ENCODE measurements around the gene NUF2.
A peak's percentile ranks its signal among the peaks of the same experiment; 100 is the strongest.
"Not testable (repeated sequence)": the region's sequence is repeated elsewhere in the genome, so short reads cannot be mapped to it uniquely, and the experiment has no call there.

NUF2 gene

DNA sequence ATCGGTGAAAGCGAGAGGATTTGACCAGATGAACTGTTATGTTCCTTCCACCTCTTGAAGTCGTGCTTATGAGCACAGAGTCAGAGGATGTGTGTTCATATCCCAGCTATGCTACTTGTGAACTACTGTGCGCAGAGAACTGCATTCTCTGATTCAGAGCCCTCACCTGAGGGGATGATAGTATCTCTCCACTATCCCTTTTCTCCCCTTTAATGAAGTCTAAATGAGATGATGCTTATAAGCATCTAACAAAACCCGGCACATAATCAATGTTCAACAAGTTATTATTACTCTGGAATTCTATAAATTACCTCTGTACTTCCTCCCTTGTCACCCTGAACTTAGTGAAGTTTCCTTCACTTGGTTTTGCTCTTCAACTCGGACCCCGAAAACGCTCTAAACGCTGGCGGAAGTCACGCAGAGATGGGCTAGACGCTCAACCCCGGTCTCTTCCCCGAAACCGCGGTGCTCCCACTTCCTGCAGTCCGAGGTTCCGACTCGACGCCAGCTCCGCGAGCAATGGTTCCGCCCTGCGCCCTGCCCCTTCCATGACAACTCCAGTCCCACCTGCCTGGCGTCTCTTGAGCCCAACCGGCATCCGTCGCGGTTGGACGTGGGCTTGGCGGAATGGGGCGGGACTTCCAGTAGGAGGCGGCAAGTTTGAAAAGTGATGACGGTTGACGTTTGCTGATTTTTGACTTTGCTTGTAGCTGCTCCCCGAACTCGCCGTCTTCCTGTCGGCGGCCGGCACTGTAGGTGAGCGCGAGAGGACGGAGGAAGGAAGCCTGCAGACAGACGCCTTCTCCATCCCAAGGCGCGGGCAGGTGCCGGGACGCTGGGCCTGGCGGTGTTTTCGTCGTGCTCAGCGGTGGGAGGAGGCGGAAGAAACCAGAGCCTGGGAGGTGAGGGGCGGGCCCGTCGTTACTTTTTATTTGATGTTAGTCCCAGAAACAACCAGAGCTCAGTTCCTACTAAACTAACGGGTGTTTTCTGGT lies at the start of gene NUF2:
TSS of gene NUF2 (plus strand) at position 644 of the 995 bp plus-strand sequence. CDS start 4,098 bp downstream, outside the sequence.
- no peak for TF ChIP-seq CTCF (IDR thresholded peaks at IDR 0.05; ENCODE audit: insufficient read depth, low read depth, low read length, missing control alignments)
- H3K4me3 ChIP-seq (ENCODE audit: low read depth, low read length): peak within 1 kb of the TSS; percentile 94
- DNase-seq (ENCODE audit: low read depth): peak; percentile 100

DNA sequence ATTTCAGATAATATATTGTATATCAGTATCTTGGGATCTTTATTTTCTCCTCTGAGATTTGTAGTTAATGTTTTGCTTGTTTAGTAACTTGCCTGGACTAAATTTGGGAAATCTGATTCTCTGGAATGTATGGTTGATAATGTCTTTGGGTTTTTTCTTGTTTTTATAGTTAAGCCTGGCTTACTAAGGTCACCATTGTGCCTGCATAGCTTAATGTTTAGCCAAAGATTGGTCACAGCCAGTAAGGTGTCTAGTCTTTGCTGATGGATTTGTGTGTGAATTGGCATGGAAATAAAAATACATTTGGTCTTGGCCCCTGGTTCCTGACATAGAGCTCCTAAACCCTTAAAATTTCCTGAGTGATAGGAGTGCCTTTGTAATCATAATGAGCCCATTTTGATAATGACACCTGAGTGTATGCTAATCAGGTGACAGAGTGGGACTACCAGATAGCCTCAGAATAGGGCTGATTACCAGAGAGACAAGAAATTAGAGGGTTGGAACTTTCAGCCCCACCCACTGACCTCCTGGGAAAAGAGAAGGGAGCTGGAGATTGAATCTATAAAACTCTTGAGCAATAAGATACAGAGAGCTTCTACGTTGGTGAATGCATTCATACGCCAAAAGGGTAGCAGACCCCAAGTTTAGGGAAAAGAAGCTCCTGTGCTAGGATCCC lies 47.9 kb upstream of the NUF2 start:
- TF ChIP-seq CTCF (IDR thresholded peaks at IDR 0.05; ENCODE audit: insufficient read depth, low read depth, low read length, missing control alignments): no peak
- no peak overlapping the region for H3K4me3 ChIP-seq (ENCODE audit: low read depth, low read length)
- no peak for DNase-seq (ENCODE audit: low read depth)

DNA sequence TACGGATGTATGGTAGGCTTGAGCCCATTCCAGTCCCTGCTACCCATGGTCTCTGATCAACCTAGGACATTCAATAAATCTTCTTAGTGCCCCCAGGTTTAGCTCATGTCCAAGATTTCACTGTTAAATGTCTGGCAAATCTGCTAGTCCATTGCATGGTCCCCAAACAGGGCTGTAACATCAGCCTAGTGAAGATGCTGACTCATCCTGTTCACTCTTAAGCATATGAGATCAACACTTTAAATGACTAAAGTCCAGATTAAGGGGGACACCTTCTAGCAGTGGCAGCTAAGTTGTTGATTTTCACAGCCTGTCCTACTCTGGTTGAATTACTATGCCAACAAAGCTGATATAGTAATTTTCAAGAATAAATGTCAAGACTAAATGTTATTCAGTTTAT lies 46.5 kb upstream of the NUF2 start:
- no peak for TF ChIP-seq CTCF (IDR thresholded peaks at IDR 0.05; ENCODE audit: insufficient read depth, low read depth, low read length, missing control alignments)
- H3K4me3 ChIP-seq (ENCODE audit: low read depth, low read length): no peak overlapping the region
- no peak for DNase-seq (ENCODE audit: low read depth)

- no peak overlapping the region for H3K4me3 ChIP-seq (ENCODE audit: low read depth, low read length)
- no peak for DNase-seq (ENCODE audit: low read depth)
- no peak for TF ChIP-seq CTCF (IDR thresholded peaks at IDR 0.05; ENCODE audit: insufficient read depth, low read depth, low read length, missing control alignments)
Observed at GRCh38 chr1:163278602-163279001, 43.2 kb upstream of the NUF2 start.

DNA sequence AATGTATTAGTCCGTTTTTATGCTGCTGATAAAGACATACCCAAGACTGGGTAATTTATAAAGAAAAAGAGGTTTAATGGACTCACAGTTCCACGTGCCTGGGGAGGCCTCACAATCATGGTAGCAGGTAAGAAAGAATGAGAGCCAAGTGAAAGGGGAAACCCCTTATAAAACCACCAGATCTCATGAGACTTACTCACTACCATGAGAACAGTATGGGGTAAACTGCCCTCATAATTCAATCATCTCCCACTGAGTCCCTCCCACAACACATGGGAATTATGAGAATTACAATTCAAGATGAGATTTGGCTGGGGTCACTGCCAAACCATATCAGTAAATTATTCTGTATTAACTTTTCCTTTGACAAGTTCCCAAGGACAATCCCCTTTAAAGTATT lies 36.9 kb upstream of the NUF2 start:
- not testable (repeated sequence) for H3K4me3 ChIP-seq (ENCODE audit: low read depth, low read length); DNase-seq (ENCODE audit: low read depth)

DNA sequence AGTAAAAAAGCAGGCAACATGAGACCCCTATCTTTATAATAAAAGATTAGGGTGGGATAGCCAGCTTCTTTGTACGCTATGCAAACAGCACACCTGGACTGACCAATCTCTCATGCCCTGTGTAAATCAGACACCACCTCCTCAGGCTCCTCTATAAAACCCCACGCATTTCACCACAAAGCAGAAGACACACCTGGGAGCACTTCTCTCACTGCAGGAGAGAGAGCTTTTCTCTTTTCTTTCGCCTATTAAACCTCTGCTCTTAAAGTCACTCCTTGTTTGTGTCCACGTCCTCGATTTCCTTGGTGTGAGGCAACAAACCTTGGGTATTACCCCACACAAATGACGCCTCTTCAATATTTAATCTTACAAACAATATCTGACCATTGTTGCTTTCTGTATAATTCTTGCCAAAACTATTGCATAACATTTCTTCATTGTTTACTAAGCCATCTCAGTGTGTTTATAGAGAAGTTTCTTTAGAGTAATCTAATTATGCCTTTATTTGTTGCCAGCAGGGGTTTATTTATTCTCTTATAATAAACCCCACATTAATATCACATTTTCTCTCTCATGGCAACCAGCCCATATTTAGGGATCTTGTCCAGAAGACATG lies 31.6 kb upstream of the NUF2 start:
- H3K4me3 ChIP-seq (ENCODE audit: low read depth, low read length): no peak overlapping the region
- no peak for DNase-seq (ENCODE audit: low read depth)
- TF ChIP-seq CTCF (IDR thresholded peaks at IDR 0.05; ENCODE audit: insufficient read depth, low read depth, low read length, missing control alignments): no peak

GRCh38 chr1:163291461-163291860 lies 30.3 kb upstream of the NUF2 start:
- DNase-seq (ENCODE audit: low read depth): no peak
- H3K4me3 ChIP-seq (ENCODE audit: low read depth, low read length): no peak overlapping the region
- TF ChIP-seq CTCF (IDR thresholded peaks at IDR 0.05; ENCODE audit: insufficient read depth, low read depth, low read length, missing control alignments): no peak

- DNase-seq (ENCODE audit: low read depth); H3K4me3 ChIP-seq (ENCODE audit: low read depth, low read length): not testable (repeated sequence)
Observed at GRCh38 chr1:163292153-163292552, 29.6 kb upstream of the NUF2 start.

DNA sequence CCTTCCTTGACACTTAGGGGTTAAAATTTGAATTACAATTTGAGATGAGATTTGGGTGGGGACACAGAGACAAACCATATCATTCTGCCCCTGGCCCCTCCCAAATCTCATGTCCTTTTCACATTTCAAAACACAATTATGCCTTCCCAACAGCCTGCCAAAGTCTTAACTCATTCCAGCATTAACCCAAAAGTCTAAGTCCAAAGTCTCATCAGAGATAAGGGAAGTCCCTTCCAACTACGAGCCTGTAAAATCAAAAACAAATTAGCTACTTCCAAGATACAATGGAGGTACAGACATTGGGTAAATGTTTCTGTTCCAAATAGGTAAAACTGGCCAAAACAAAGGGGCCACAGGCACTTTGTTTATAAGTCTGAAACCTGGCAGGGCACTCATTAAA lies 28.3 kb upstream of the NUF2 start:
- H3K4me3 ChIP-seq (ENCODE audit: low read depth, low read length); DNase-seq (ENCODE audit: low read depth): not testable (repeated sequence)

Data from GM12865 (cell line).